Measurements from ENCODE around the gene PTPRQ. TPM values are rescaled to one million over a fixed set of nuclear protein-coding genes. Genes with fewer than 3 reads are reported as not detected.

The PTPRQ gene
- total RNA-seq, 2 donors from 2014 or later, result 2.3 to 2.4 TPM

DNA sequence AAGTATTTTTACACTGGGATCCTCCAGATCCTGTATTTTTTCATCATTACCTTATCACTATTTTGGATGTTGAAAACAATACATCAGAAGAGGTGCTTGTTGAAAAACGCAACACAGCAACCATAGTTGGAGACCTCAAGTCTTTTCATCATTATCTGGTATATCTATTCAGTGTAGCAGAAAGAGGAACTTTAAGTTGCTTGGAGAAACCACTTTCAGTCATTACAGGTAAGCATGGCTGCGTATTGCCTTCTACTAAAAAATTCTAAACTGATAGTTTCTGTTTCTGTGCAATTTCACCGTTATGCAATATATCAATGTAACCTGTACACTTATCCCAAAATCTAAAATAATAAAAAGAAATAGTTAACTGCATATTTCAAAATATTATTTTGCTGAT is 32.2 kb upstream of the PTPRQ start:
- DNase-seq (ENCODE audit: low spot score) (no peak), ATAC-seq (ENCODE audit: insufficient number of reproducible peaks, low FRiP score, low read depth) (no peak)
- TF ChIP-seq, protein P1, sequence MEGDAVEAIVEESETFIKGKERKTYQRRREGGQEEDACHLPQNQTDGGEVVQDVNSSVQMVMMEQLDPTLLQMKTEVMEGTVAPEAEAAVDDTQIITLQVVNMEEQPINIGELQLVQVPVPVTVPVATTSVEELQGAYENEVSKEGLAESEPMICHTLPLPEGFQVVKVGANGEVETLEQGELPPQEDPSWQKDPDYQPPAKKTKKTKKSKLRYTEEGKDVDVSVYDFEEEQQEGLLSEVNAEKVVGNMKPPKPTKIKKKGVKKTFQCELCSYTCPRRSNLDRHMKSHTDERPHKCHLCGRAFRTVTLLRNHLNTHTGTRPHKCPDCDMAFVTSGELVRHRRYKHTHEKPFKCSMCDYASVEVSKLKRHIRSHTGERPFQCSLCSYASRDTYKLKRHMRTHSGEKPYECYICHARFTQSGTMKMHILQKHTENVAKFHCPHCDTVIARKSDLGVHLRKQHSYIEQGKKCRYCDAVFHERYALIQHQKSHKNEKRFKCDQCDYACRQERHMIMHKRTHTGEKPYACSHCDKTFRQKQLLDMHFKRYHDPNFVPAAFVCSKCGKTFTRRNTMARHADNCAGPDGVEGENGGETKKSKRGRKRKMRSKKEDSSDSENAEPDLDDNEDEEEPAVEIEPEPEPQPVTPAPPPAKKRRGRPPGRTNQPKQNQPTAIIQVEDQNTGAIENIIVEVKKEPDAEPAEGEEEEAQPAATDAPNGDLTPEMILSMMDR (IDR thresholded peaks at IDR 0.05), result no peak
- no peaks in the 10 kb centered on the region for H3K36me3 ChIP-seq
- H3K9me3 ChIP-seq, result no peaks in the 10 kb centered on the region
- no peak overlapping the region for H3K4me3 ChIP-seq
- H3K27ac ChIP-seq, result no peak overlapping the region
- H3K4me1 ChIP-seq (ENCODE audit: control insufficient read depth in 1 of 2, low read depth in 2 of 2), result no peaks in the 10 kb centered on the region
- peaks cover 6% of the 10 kb centered on the region for H3K27me3 ChIP-seq (replicated peaks; ENCODE audit: insufficient read depth)

DNA sequence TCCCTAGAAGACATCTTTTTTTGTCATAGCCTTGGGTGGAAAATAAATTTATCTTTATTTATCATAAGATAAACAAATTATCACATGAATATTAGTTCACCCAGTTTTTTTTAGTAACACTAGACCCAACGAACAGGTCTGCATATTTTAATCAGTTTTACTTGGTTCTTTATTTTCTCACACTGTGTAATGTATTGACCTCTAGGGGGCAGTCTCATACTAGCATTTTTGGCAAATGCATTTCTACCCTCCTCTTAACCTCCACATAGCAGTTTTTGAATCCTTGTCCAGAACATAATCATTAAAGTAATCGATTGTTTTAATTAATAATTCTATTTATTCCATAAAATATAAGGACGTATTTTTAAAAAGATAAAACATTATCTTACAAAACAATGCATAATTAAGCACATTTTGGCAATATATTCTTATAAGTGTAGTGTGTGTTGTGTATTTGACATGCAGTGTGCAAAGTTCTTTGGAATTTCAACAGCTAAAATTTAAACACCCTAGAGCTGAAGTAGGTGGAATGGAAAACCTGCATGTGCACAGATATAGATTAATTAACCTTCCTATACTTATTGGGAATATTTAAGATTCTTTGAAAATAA is 31.6 kb upstream of the PTPRQ start:
- TF ChIP-seq, protein P1 (IDR thresholded peaks at IDR 0.05), result peak; percentile 77
- DNase-seq (ENCODE audit: low spot score) (no peak), ATAC-seq (ENCODE audit: insufficient number of reproducible peaks, low FRiP score, low read depth) (no peak)
- H3K36me3 ChIP-seq, result no peaks in the 10 kb centered on the region
- H3K4me3 ChIP-seq, result no peak overlapping the region
- H3K27me3 ChIP-seq (replicated peaks; ENCODE audit: insufficient read depth), result peaks cover 6% of the 10 kb centered on the region
- no peak overlapping the region for H3K27ac ChIP-seq
- H3K4me1 ChIP-seq (ENCODE audit: control insufficient read depth in 1 of 2, low read depth in 2 of 2), result no peaks in the 10 kb centered on the region
- no peaks in the 10 kb centered on the region for H3K9me3 ChIP-seq

DNA sequence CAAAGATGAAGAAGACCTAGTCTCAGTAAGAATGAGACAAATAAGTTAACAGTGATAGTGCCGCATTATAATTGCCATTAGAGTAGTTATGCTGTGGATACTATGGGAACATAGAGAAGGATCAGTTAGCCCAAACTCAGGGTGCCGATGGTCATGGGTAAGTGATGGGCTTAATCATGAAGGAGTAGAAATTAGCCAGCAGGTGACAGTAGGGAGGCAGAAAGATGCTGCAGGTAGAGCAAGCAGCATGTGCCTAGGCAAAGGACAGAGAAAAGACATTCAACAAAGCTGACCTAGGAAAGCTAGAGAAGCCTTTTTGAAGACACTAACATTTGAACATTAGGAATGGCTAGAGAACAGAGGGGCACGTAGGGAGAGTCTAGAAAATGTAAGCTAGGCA is 30.6 kb upstream of the PTPRQ start:
- H3K27ac ChIP-seq, result no peak overlapping the region
- no peak overlapping the region for H3K4me3 ChIP-seq
- H3K36me3 ChIP-seq, result no peaks in the 10 kb centered on the region
- no peaks in the 10 kb centered on the region for H3K9me3 ChIP-seq
- ATAC-seq (ENCODE audit: insufficient number of reproducible peaks, low FRiP score, low read depth), result no peak
- no peaks in the 10 kb centered on the region for H3K4me1 ChIP-seq (ENCODE audit: control insufficient read depth in 1 of 2, low read depth in 2 of 2)
- peaks cover 6% of the 10 kb centered on the region for H3K27me3 ChIP-seq (replicated peaks; ENCODE audit: insufficient read depth)
- TF ChIP-seq, protein P1 (IDR thresholded peaks at IDR 0.05), result no peak
- DNase-seq (ENCODE audit: low spot score), result no peak

DNA sequence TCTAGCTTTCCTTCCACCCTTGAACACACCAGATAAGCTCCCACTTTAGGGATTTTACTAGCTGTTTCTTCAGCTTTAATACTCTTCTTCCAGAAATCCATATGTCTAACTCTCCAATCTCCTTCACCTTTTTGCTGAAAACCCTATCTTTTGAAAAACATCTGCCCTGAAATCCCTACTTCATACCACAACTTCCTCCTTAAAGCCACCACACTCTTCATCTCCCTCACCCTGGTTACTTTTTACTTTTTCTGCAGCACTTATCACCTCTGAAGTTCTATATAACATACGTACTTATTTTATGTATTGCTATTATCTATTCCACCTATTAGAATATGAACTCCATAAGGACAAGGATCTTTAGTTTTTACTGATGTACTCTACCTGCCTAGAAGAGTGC is 28.6 kb upstream of the PTPRQ start:
- Histone ChIP-seq H3K9me3 (no peaks in the 10 kb centered on the region), H3K27me3 (replicated peaks; ENCODE audit: insufficient read depth) (peaks cover 6% of the 10 kb centered on the region), H3K4me1 (ENCODE audit: control insufficient read depth in 1 of 2, low read depth in 2 of 2) (peaks cover 0 to 7% of the 10 kb centered on the region in 2 donors), H3K4me3 (no peak overlapping the region), H3K36me3 (no peaks in the 10 kb centered on the region), H3K27ac (no peak overlapping the region)
- ATAC-seq (ENCODE audit: insufficient number of reproducible peaks, low FRiP score, low read depth) (no peak), DNase-seq (ENCODE audit: low spot score) (no peak)
- TF ChIP-seq, protein P1 (IDR thresholded peaks at IDR 0.05), result no peak

DNA sequence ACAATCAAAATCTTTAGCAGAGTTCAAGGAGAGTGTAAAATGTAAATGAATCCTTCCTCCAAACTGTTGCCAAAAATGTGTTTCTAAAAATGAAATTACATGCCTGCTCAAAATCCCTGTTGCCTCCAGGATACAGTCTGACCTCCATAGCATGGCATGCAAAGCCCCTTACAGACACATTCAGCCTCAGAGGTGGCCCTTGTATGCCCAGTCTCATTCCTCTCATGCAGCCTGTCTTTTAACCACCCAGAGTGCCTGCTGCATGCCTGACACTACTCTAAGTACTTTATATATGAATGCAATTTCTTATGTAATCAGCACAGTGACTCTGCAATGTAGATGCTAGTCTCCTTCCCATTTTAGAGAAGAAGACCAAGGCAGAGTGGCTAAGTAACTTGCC is 24.4 kb upstream of the PTPRQ start:
- Histone ChIP-seq H3K4me3 (no peak overlapping the region), H3K36me3 (no peaks in the 10 kb centered on the region), H3K9me3 (no peaks in the 10 kb centered on the region), H3K4me1 (ENCODE audit: control insufficient read depth in 1 of 2, low read depth in 2 of 2) (peaks cover 0 to 7% of the 10 kb centered on the region in 2 donors), H3K27ac (no peak overlapping the region), H3K27me3 (replicated peaks; ENCODE audit: insufficient read depth) (peaks cover 1% of the 10 kb centered on the region)
- no peak for ATAC-seq (ENCODE audit: insufficient number of reproducible peaks, low FRiP score, low read depth)
- no peak for DNase-seq (ENCODE audit: low spot score)
- TF ChIP-seq, protein P1 (IDR thresholded peaks at IDR 0.05), result no peak
